Neural progenitor cell (in vitro differentiated cells): Measurements from ENCODE around the gene FAM149B1.

Experiments used
- CTCF ChIP-seq: fragments of 200-600 bp; sonication (generic); IDR thresholded peaks from 2 replicates; pipeline ENCODE4 v1.5.1; 2017; ENCODE audit warnings: antibody characterized with exemption, mild to moderate bottlenecking
- EZH2 ChIP-seq: fragments of 200-600 bp; sonication (generic); IDR thresholded peaks from 2 replicates; pipeline ENCODE4 v1.6.1; 2017; ENCODE audit warnings: antibody characterized with exemption, mild to moderate bottlenecking, moderate library complexity
- EZH2phosphoT487 ChIP-seq: fragments of 200-600 bp; sonication (generic); IDR thresholded peaks from 2 replicates; pipeline ENCODE4 v1.6.1; 2017; ENCODE audit warnings: antibody characterized with exemption

DNA sequence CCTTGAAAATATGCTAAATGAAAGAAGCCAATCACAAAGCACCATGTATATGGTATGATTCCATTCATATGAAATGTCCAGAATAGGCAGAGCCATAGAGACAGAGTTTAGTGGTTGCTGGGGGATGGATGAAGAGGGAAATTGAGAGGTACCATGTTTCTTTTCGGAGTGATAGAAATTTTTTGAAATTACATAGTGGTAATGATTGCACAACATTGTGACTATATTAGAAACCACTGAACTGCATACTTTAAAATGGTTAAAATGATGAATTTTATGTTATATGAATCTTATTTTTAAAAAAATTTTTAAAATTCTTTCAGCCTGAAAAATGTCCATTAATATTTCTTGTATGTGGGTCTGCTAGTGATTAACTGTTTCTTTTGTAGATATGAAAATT lies 53.1 kb downstream of the FAM149B1 start:
- no peak for TF ChIP-seq CTCF
- no peak for TF ChIP-seq EZH2
- no peak for TF ChIP-seq EZH2phosphoT487
